Left renal pelvis (tissue), 4 donors: ENCODE data around the gene HEBP1. TPM values are rescaled to one million over a fixed set of nuclear protein-coding genes. Genes with fewer than 3 reads are reported as not detected.

Experiments
- polyA plus RNA-seq, 4 donors: library from polyadenylated mRNA; unstranded; fragments of 120-200 nt; gene quantifications; one replicate each; pipeline ENCODE4 v1.2.1, GENCODE V29; 2013; ENCODE audit not compliant: insufficient read length in 4 of 4

The HEBP1 gene
- polyA plus RNA-seq, 4 donors: 71.2 to 74.1 (median 72.9) TPM

Other genes with a start within 250 kb of the HEBP1 start
- gene APOLD1, start 214.6 kb downstream of the HEBP1 start, polyA plus RNA-seq: 10 to 100 TPM in 3 of 4 donors, 1 to 10 TPM in 1; 8.4 to 14.9 (median 12.4) TPM
- gene DDX47, start 186.9 kb downstream of the HEBP1 start, polyA plus RNA-seq: 10 to 100 TPM; 68.5 to 82.5 (median 77.5) TPM
- 10 to 100 TPM in 1 of 4 donors, 1 to 10 TPM in 3; 7.0 to 12.4 (median 7.9) TPM for gene GPRC5A, start 108.7 kb downstream of the HEBP1 start, polyA plus RNA-seq
- gene GPRC5D, start 48.1 kb downstream of the HEBP1 start, polyA plus RNA-seq: 1 to 10 TPM in 1 of 4 donors, under 1 TPM in 3; 0.33 to 1.1 (median 0.62) TPM
- 10 to 100 TPM in 3 of 4 donors, 1 to 10 TPM in 1; 8.3 to 13.9 (median 12.2) TPM for gene FAM234B, start 44.1 kb upstream of the HEBP1 start, polyA plus RNA-seq
- under 1 TPM; 0.11 to 0.97 (median 0.47) TPM for gene GSG1, start 103.4 kb upstream of the HEBP1 start, polyA plus RNA-seq
- gene EMP1, start 196.5 kb upstream of the HEBP1 start, polyA plus RNA-seq: 100 to 1,000 TPM in 3 of 4 donors, 10 to 100 TPM in 1; 81.6 to 612 (median 146) TPM